Hematopoietic multipotent progenitor cell treated with erythropoietin and hydrocortisone succinate and interleukin-3 and kit ligand, for 4 days (in vitro differentiated cells): Measurements from ENCODE around the gene BTBD9.
A peak's percentile ranks its signal among the peaks of the same experiment; 100 is the strongest.

Experiments used
- DNase-seq: peaks from one replicate; pipeline ENCODE4 v3.0.0-alpha.2; 2015

The BTBD9 gene

GRCh38 chr6:38171997-38172738 lies 467.6 kb downstream of the BTBD9 start:
- DNase-seq, result no peak

- DNase-seq, result no peak
Measured at GRCh38 chr6:38170666-38171355, 468.9 kb downstream of the BTBD9 start.

- no peak for DNase-seq
Measured at GRCh38 chr6:38169977-38170526, 469.7 kb downstream of the BTBD9 start.

- DNase-seq, result no peak
Measured at GRCh38 chr6:38169221-38169976, 470.3 kb downstream of the BTBD9 start.

GRCh38 chr6:38168699-38169098 lies 471.0 kb downstream of the BTBD9 start:
- no peak for DNase-seq

- no peak for DNase-seq
Measured at GRCh38 chr6:38168126-38168525, 471.6 kb downstream of the BTBD9 start.

- no peak for DNase-seq
Measured at GRCh38 chr6:38167598-38167997, 472.1 kb downstream of the BTBD9 start.

GRCh38 chr6:38166411-38167240 lies 473.1 kb downstream of the BTBD9 start:
- DNase-seq, result no peak

GRCh38 chr6:38164671-38165108 lies 475.0 kb downstream of the BTBD9 start:
- DNase-seq, result no peak

- no peak for DNase-seq
Measured at GRCh38 chr6:38164131-38164481, 475.6 kb downstream of the BTBD9 start.

- no peak for DNase-seq
Measured at GRCh38 chr6:38163186-38164130, 476.3 kb downstream of the BTBD9 start.

- no peak for DNase-seq
Measured at GRCh38 chr6:38162493-38163185, 477.1 kb downstream of the BTBD9 start.

GRCh38 chr6:38161754-38162492 lies 477.8 kb downstream of the BTBD9 start:
- no peak for DNase-seq

GRCh38 chr6:38161331-38161730 lies 478.4 kb downstream of the BTBD9 start:
- DNase-seq, result no peak

GRCh38 chr6:38160831-38161230 lies 478.9 kb downstream of the BTBD9 start:
- no peak for DNase-seq

- peak; percentile 47 for DNase-seq
Measured at GRCh38 chr6:38159596-38159995, 480.1 kb downstream of the BTBD9 start.

- DNase-seq, result no peak
Measured at GRCh38 chr6:38158762-38159350, 480.9 kb downstream of the BTBD9 start.

GRCh38 chr6:38157905-38158304 lies 481.8 kb downstream of the BTBD9 start:
- DNase-seq, result no peak

GRCh38 chr6:38156818-38157565 lies 482.7 kb downstream of the BTBD9 start:
- DNase-seq, result no peak
